GM10266 (cell line): Measurements from ENCODE around the gene ACRV1.

Experiments used
- DNase-seq: peaks from one replicate; pipeline ENCODE4 v3.0.0; 2012; ENCODE audit errors: extremely low spot score
- CTCF ChIP-seq: IDR thresholded peaks from 2 replicates; pipeline ENCODE4 v1.5.1; 2012; ENCODE audit warnings: mild to moderate bottlenecking, low read depth; ENCODE audit not compliant: control insufficient read depth, insufficient read depth; ENCODE audit errors: missing control alignments

ACRV1 gene

GRCh38 chr11:125679837-125680236 is 810 bp downstream of the ACRV1 start:
- no peak for DNase-seq
- TF ChIP-seq CTCF = no peak

- no peak for DNase-seq
- TF ChIP-seq CTCF = no peak
These were observed 1.2 kb downstream of the ACRV1 start for GRCh38 chr11:125679397-125679796.

- DNase-seq = no peak
These were observed 5.5 kb downstream of the ACRV1 start for GRCh38 chr11:125675196-125675595.

GRCh38 chr11:125674210-125674609 is 6.4 kb downstream of the ACRV1 start:
- no peak for TF ChIP-seq CTCF
- DNase-seq = no peak

More at GRCh38 chr11:125675196-125675595, 5.5 kb downstream of the ACRV1 start:
- no peak for TF ChIP-seq CTCF

- no peak for TF ChIP-seq CTCF
- DNase-seq = no peak
These were observed 9.1 kb downstream of the ACRV1 start for GRCh38 chr11:125671561-125671960.

- no peak for DNase-seq
- TF ChIP-seq CTCF = no peak
These were observed 10.5 kb downstream of the ACRV1 start for GRCh38 chr11:125670172-125670571.

GRCh38 chr11:125667151-125667550 is 13.5 kb downstream of the ACRV1 start:
- no peak for TF ChIP-seq CTCF
- DNase-seq = no peak
